ENCODE measurements around the gene TMSB4X. TPM values are rescaled to one million over a fixed set of nuclear protein-coding genes. Genes with fewer than 3 reads are reported as not detected.
"Not testable (repeated sequence)": the region's sequence is repeated elsewhere in the genome, so short reads cannot be mapped to it uniquely, and the experiment has no call there.

Gene TMSB4X
- total RNA-seq, 2 experiments from 2014 or later = 2,827 to 3,263 TPM

- CTCF ChIA-PET = interaction anchor here (0.8 to 5.6 kb wide), 7 partner anchors 14 to 143 kb away, joined by 3 to 66 read pairs (median 3); partner anchors contain the start of gene TMSB4X
- POLR2A ChIA-PET = interaction anchor here (1.0 to 3.7 kb wide), 4 partner anchors 24 to 139 kb away, joined by 3 to 58 read pairs (median 4); partner anchors contain the start of gene TMSB4X
Measured at GRCh38 chrX:12951595-12951975, 23.3 kb upstream of the TMSB4X start.

GRCh38 chrX:12953420-12953819 is 21.5 kb upstream of the TMSB4X start:
- CTCF ChIA-PET = interaction anchor here (0.9 to 1.0 kb wide), 2 partner anchors 24 to 139 kb away, joined by 3 to 5 read pairs; no protein-coding TSS in a partner anchor

GRCh38 chrX:12954376-12954775 is 20.5 kb upstream of the TMSB4X start:
- CTCF ChIA-PET = no interaction called here

More at GRCh38 chrX:12953420-12953819, 21.5 kb upstream of the TMSB4X start:
- POLR2A ChIA-PET = interaction anchor here (0.8 to 6.3 kb wide), 2 partner anchors 21 to 24 kb away, joined by 3 to 72 read pairs; partner anchors contain the start of gene TMSB4X

GRCh38 chrX:12954981-12955380 is 19.9 kb upstream of the TMSB4X start:
- ChIA-PET CTCF (interaction anchor here (0.7 to 1.5 kb wide), 2 partner anchors 13 to 137 kb away, joined by 3 to 6 read pairs; no protein-coding TSS in a partner anchor), POLR2A (interaction anchor here (0.5 to 6.3 kb wide), 8 partner anchors 13 to 743 kb away, joined by 3 to 72 read pairs (median 6); partner anchors contain the start of gene TMSB4X)

More at GRCh38 chrX:12954376-12954775, 20.5 kb upstream of the TMSB4X start:
- POLR2A ChIA-PET = interaction anchor here (0.6 to 6.3 kb wide), 4 partner anchors 20 to 779 kb away, joined by 3 to 72 read pairs (median 3); partner anchors contain the start of gene TMSB4X

- CTCF ChIA-PET = interaction anchor here (0.6 to 1.9 kb wide), 5 partner anchors 11 to 782 kb away, joined by 3 to 7 read pairs (median 3); no protein-coding TSS in a partner anchor
- POLR2A ChIA-PET = interaction anchor here (0.6 to 6.3 kb wide), 7 partner anchors 11 to 742 kb away, joined by 3 to 72 read pairs (median 7); partner anchors contain the start of gene TMSB4X
Measured at GRCh38 chrX:12955882-12956703, 18.8 kb upstream of the TMSB4X start.

GRCh38 chrX:12956704-12957534 is 18.0 kb upstream of the TMSB4X start:
- ChIA-PET POLR2A (interaction anchor here (0.6 to 6.3 kb wide), 6 partner anchors 11 to 134 kb away, joined by 3 to 72 read pairs (median 7); partner anchors contain the start of gene TMSB4X), CTCF (interaction anchor here (0.8 to 1.9 kb wide), 3 partner anchors 10 to 13 kb away, joined by 3 to 7 read pairs (median 6); no protein-coding TSS in a partner anchor)

GRCh38 chrX:12958059-12958458 is 16.9 kb upstream of the TMSB4X start:
- ChIA-PET CTCF (interaction anchor here (1.4 to 1.9 kb wide), 2 partner anchors 11 to 12 kb away, joined by 4 to 7 read pairs; no protein-coding TSS in a partner anchor), POLR2A (interaction anchor here (6.3 kb wide), 1 partner anchor 16 kb away, joined by 72 read pairs; the partner anchor contains the start of gene TMSB4X)

GRCh38 chrX:12958461-12958860 is 16.4 kb upstream of the TMSB4X start:
- ChIA-PET POLR2A (interaction anchor here (6.3 kb wide), 1 partner anchor 16 kb away, joined by 72 read pairs; the partner anchor contains the start of gene TMSB4X), CTCF (interaction anchor here (1.4 kb wide), 1 partner anchor 12 kb away, joined by 4 read pairs; no protein-coding TSS in a partner anchor)

GRCh38 chrX:12961196-12961718 is 13.7 kb upstream of the TMSB4X start:
- POLR2A ChIA-PET = no interaction called here
- CTCF ChIA-PET = no interaction called here

GRCh38 chrX:12962041-12962504 is 12.8 kb upstream of the TMSB4X start:
- POLR2A ChIA-PET = no interaction called here

GRCh38 chrX:12963210-12963850 is 11.6 kb upstream of the TMSB4X start:
- POLR2A ChIA-PET, CTCF ChIA-PET: not testable (repeated sequence)

More at GRCh38 chrX:12962041-12962504, 12.8 kb upstream of the TMSB4X start:
- CTCF ChIA-PET = no interaction called here

- POLR2A ChIA-PET = interaction anchor here (0.5 to 1.3 kb wide), 2 partner anchors 9 to 694 kb away, joined by 3 to 4 read pairs; partner anchors contain the start of gene TMSB4X
- CTCF ChIA-PET = interaction anchor here (1.2 kb wide), 1 partner anchor 15 kb away, joined by 5 read pairs; no protein-coding TSS in a partner anchor
Measured at GRCh38 chrX:12965131-12965940, 9.6 kb upstream of the TMSB4X start.

GRCh38 chrX:12966151-12966550 is 8.8 kb upstream of the TMSB4X start:
- POLR2A ChIA-PET = interaction anchor here (0.8 to 1.3 kb wide), 2 partner anchors 9 to 10 kb away, joined by 3 to 6 read pairs; partner anchors contain the start of gene TMSB4X
- CTCF ChIA-PET = interaction anchor here (0.9 to 1.2 kb wide), 2 partner anchors 10 to 16 kb away, joined by 3 to 5 read pairs; no protein-coding TSS in a partner anchor

GRCh38 chrX:12967711-12968465 is 7.0 kb upstream of the TMSB4X start:
- CTCF ChIA-PET = interaction anchor here (1.3 to 2.0 kb wide), 3 partner anchors 12 to 19 kb away, joined by 3 to 6 read pairs (median 6); no protein-coding TSS in a partner anchor
- POLR2A ChIA-PET = interaction anchor here (0.9 to 2.0 kb wide), 7 partner anchors 8 to 796 kb away, joined by 3 to 11 read pairs (median 6); no protein-coding TSS in a partner anchor

GRCh38 chrX:12970691-12971202 is 4.2 kb upstream of the TMSB4X start:
- ChIA-PET CTCF (interaction anchor here (0.9 to 10.8 kb wide), 3 partner anchors 14 to 22 kb away, joined by 3 to 66 read pairs (median 7); no protein-coding TSS in a partner anchor), POLR2A (interaction anchor here (0.5 to 0.9 kb wide), 6 partner anchors 9 to 117 kb away, joined by 3 read pairs; no protein-coding TSS in a partner anchor)

Measured in activated CD8-positive, alpha-beta memory T cell treated with anti-CD3 and anti-CD28 coated beads for 36 hours (primary cell).